ENCODE results near the gene FXN. TPM values are rescaled to one million over a fixed set of nuclear protein-coding genes. Genes with fewer than 3 reads are reported as not detected.

FXN gene
- total RNA-seq, 2 experiments from 2014 or later = 12.2 to 12.9 TPM

- DNase-seq = peak in 13 of 14 experiments; percentile 15 to 83 (median 42)
Observed at GRCh38 chr9:69019808-69020207, 15.7 kb upstream of the FXN start.

GRCh38 chr9:69020301-69021145, 15.0 kb upstream of the FXN start:
- ChIA-PET CTCF (interaction anchor here (0.6 to 1.2 kb wide), 3 partner anchors 15 to 424 kb away, joined by 3 to 8 read pairs (median 3); partner anchors contain the start of gene FXN), POLR2A (interaction anchor here (0.9 to 1.7 kb wide), 7 partner anchors 8 to 45 kb away, joined by 3 to 32 read pairs (median 4); partner anchors contain the start of gene FXN)
- Mint-ChIP-seq H3K9me3 (no peaks in the 10 kb centered on the region), H3K27me3 (no peaks in the 10 kb centered on the region), H3K4me3 (peak overlapping the region; percentile 68), H3K36me3 (ENCODE audit: low read depth) (no peaks in the 10 kb centered on the region), H3K27ac (peak overlapping the region; percentile 55), H3K4me1 (ENCODE audit: low read depth) (peaks cover 50% of the 10 kb centered on the region)
- Histone ChIP-seq H3K36me3 (ENCODE audit: insufficient read depth, low read length) (no peaks in the 10 kb centered on the region), H3K9me3 (ENCODE audit: control insufficient read depth in 1 of 2, insufficient read depth in 1 of 2, low read length in 2 of 2) (no peaks in the 10 kb centered on the region), H3K4me1 (ENCODE audit: insufficient read depth, low read length) (peaks cover 24% of the 10 kb centered on the region), H3K4me3 (ENCODE audit: low read length) (no peak overlapping the region), H3K27ac (ENCODE audit: low read depth in 1 of 2, low read length in 2 of 2) (no peak overlapping the region), H3K27me3 (ENCODE audit: control insufficient read depth in 1 of 2, insufficient read depth in 2 of 2, low read length in 2 of 2) (no peaks in the 10 kb centered on the region)
- DNase-seq (no peak), ATAC-seq (ENCODE audit: poor library complexity) (no peak)
- TF ChIP-seq, protein P1, sequence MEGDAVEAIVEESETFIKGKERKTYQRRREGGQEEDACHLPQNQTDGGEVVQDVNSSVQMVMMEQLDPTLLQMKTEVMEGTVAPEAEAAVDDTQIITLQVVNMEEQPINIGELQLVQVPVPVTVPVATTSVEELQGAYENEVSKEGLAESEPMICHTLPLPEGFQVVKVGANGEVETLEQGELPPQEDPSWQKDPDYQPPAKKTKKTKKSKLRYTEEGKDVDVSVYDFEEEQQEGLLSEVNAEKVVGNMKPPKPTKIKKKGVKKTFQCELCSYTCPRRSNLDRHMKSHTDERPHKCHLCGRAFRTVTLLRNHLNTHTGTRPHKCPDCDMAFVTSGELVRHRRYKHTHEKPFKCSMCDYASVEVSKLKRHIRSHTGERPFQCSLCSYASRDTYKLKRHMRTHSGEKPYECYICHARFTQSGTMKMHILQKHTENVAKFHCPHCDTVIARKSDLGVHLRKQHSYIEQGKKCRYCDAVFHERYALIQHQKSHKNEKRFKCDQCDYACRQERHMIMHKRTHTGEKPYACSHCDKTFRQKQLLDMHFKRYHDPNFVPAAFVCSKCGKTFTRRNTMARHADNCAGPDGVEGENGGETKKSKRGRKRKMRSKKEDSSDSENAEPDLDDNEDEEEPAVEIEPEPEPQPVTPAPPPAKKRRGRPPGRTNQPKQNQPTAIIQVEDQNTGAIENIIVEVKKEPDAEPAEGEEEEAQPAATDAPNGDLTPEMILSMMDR (IDR thresholded peaks at IDR 0.05) = no peak
- intact Hi-C loops (cut with DNase I, micrococcal nuclease) = loop anchor here in 1 of 2 experiments (10.0 kb wide), 1 partner anchor 46 kb away; no protein-coding TSS in a partner anchor

More at GRCh38 chr9:69019808-69020207, 15.7 kb upstream of the FXN start:
- peak; percentile 99 for ATAC-seq (ENCODE audit: poor library complexity)
- CTCF ChIA-PET = interaction anchor here (0.6 to 1.2 kb wide), 4 partner anchors 16 to 423 kb away, joined by 3 to 8 read pairs (median 4); partner anchors contain the start of gene FXN
- no peak overlapping the region for H3K27ac ChIP-seq (ENCODE audit: low read depth in 1 of 2, low read length in 2 of 2)
- peak overlapping the region; percentile 55 for H3K27ac Mint-ChIP-seq
- no peaks in the 10 kb centered on the region for H3K27me3 ChIP-seq (ENCODE audit: control insufficient read depth in 1 of 2, insufficient read depth in 2 of 2, low read length in 2 of 2)
- H3K9me3 ChIP-seq (ENCODE audit: control insufficient read depth in 1 of 2, insufficient read depth in 1 of 2, low read length in 2 of 2) = no peaks in the 10 kb centered on the region
- POLR2A ChIA-PET = interaction anchor here (0.8 to 1.7 kb wide), 8 partner anchors 8 to 44 kb away, joined by 3 to 32 read pairs (median 4); partner anchors contain the start of gene FXN
- H3K4me1 Mint-ChIP-seq (ENCODE audit: low read depth) = peaks cover 50% of the 10 kb centered on the region
- peak overlapping the region; percentile 68 for H3K4me3 Mint-ChIP-seq
- no peaks in the 10 kb centered on the region for H3K9me3 Mint-ChIP-seq
- H3K36me3 Mint-ChIP-seq (ENCODE audit: low read depth) = no peaks in the 10 kb centered on the region
- H3K4me3 ChIP-seq (ENCODE audit: low read length) = no peak overlapping the region
- intact Hi-C loops (cut with DNase I, micrococcal nuclease) = loop anchor here in 1 of 2 experiments (10.0 kb wide), 1 partner anchor 45 kb away; no protein-coding TSS in a partner anchor
- H3K4me1 ChIP-seq (ENCODE audit: insufficient read depth, low read length) = peaks cover 24% of the 10 kb centered on the region
- H3K36me3 ChIP-seq (ENCODE audit: insufficient read depth, low read length) = no peaks in the 10 kb centered on the region
- H3K27me3 Mint-ChIP-seq = no peaks in the 10 kb centered on the region
- TF ChIP-seq, protein P1 (IDR thresholded peaks at IDR 0.05) = no peak

- Histone ChIP-seq H3K27me3 (ENCODE audit: control insufficient read depth in 1 of 2, insufficient read depth in 2 of 2, low read length in 2 of 2) (no peaks in the 10 kb centered on the region), H3K36me3 (ENCODE audit: insufficient read depth, low read length) (no peaks in the 10 kb centered on the region), H3K4me3 (ENCODE audit: low read length) (no peak overlapping the region), H3K27ac (ENCODE audit: low read depth in 1 of 2, low read length in 2 of 2) (no peak overlapping the region), H3K4me1 (ENCODE audit: insufficient read depth, low read length) (peaks cover 39% of the 10 kb centered on the region), H3K9me3 (ENCODE audit: control insufficient read depth in 1 of 2, insufficient read depth in 1 of 2, low read length in 2 of 2) (no peaks in the 10 kb centered on the region)
- ATAC-seq (ENCODE audit: poor library complexity) (no peak), DNase-seq (no peak)
- H3K27me3 Mint-ChIP-seq = no peaks in the 10 kb centered on the region
- no peaks in the 10 kb centered on the region for H3K36me3 Mint-ChIP-seq (ENCODE audit: low read depth)
- H3K4me3 Mint-ChIP-seq = no peak overlapping the region
- H3K4me1 Mint-ChIP-seq (ENCODE audit: low read depth) = peaks cover 57% of the 10 kb centered on the region
- H3K27ac Mint-ChIP-seq = no peak overlapping the region
- ChIA-PET POLR2A (no interaction called here), CTCF (no interaction called here)
- intact Hi-C loops (cut with DNase I, micrococcal nuclease) = loop anchor here in 1 of 2 experiments (10.0 kb wide), 1 partner anchor 49 kb away; no protein-coding TSS in a partner anchor
- TF ChIP-seq, protein P1 (IDR thresholded peaks at IDR 0.05) = no peak
- H3K9me3 Mint-ChIP-seq = no peaks in the 10 kb centered on the region
Observed at GRCh38 chr9:69023650-69024049, 11.9 kb upstream of the FXN start.

Measured in CD4-positive, alpha-beta T cell (primary cell).